Memory B cell (primary cell): ENCODE measurements around the gene IP6K3.

ENCODE experiments used
- ATAC-seq: fragments of 150-1000 bp; cut with Tn5 transposase; 2 replicates; pipeline ENCODE4 v1.10.0; 2021; ENCODE audit warnings: low read depth, mild to moderate bottlenecking, moderate library complexity
- DNase-seq, 2 donors: peaks; one replicate each; pipeline ENCODE4 v3.0.0; 2022; ENCODE audit warnings: low spot score in 2 of 2
- H3K27ac Mint-ChIP-seq: one replicate; pipeline ENCODE4 v1.8.0; 2022; ENCODE audit warnings: mild to moderate bottlenecking, moderate library complexity, mixed read lengths
- H3K27me3 Mint-ChIP-seq: one replicate; pipeline ENCODE4 v1.8.0; 2022; ENCODE audit warnings: mixed read lengths
- H3K36me3 Mint-ChIP-seq: one replicate; pipeline ENCODE4 v1.8.0; 2022; ENCODE audit warnings: mild to moderate bottlenecking, mixed read lengths
- H3K4me1 Mint-ChIP-seq: one replicate; pipeline ENCODE4 v1.8.0; 2022; ENCODE audit warnings: mixed read lengths
- H3K4me3 Mint-ChIP-seq: one replicate; pipeline ENCODE4 v1.8.0; 2022; ENCODE audit warnings: mild to moderate bottlenecking, moderate library complexity, mixed read lengths
- H3K9me3 Mint-ChIP-seq: one replicate; pipeline ENCODE4 v1.8.0; 2022; ENCODE audit warnings: mixed read lengths

IP6K3 gene

DNA sequence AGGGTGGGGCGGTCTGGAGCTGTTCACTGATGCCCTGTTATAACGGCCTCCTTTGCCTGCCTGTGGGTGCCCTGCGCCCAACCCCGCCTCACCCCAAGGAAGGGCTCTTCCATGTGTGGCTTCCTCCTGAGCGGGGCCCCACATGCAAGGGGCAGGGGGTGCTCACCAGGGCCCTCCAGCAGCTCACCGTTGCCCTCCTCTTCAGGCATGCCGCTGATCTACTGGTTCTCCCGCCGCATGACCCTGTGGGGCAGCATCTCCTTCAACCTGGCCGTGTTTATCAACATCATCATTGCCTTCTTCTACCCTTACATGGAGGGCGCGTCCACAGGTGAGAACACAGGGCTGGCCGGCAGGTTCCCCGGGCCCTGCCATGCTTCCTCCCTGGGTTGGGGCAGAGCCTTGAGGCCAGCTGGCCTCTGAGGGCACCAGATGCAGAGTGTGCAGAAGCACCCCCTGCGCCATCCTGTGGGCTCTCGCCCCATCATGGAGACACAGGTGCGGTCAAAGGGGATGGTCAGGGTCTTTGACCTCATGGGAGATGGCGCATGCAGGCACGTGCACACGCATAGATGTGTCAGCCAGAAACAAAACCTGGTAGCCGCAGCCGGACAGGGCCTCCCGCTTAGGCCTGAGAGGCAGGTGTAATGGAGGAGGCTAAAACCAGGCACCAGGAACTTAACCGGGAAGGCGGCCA lies 58.1 kb downstream of the IP6K3 start:
- Mint-ChIP-seq H3K36me3 (peaks cover 45% of the 10 kb centered on the region), H3K9me3 (no peaks in the 10 kb centered on the region), H3K27me3 (no peaks in the 10 kb centered on the region), H3K4me3 (no peak overlapping the region), H3K4me1 (peaks cover 13% of the 10 kb centered on the region), H3K27ac (no peak overlapping the region)
- DNase-seq (no peak), ATAC-seq (no peak)

DNA sequence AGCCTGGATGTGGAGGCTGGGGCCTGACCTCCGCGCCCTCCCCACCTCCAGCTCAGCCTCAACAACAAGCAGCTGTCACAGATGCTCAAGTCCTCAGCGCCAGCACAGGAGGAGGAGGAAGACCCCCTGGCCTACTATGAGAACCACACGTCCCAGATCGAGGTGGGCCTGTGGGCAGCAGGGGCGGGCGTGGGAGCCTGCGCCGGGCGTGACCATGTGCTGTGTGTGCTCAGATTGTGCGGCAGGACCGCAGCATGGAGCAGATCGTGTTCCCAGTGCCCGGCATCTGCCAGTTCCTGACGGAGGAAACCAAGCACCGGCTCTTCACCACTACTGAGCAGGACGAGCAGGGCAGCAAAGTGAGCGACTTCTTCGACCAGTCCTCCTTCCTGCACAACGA lies 58.7 kb downstream of the IP6K3 start:
- ATAC-seq (no peak), DNase-seq (no peak)
- Mint-ChIP-seq H3K4me3 (no peak overlapping the region), H3K27ac (no peak overlapping the region), H3K9me3 (no peaks in the 10 kb centered on the region), H3K27me3 (no peaks in the 10 kb centered on the region), H3K36me3 (peaks cover 47% of the 10 kb centered on the region), H3K4me1 (peaks cover 13% of the 10 kb centered on the region)

DNA sequence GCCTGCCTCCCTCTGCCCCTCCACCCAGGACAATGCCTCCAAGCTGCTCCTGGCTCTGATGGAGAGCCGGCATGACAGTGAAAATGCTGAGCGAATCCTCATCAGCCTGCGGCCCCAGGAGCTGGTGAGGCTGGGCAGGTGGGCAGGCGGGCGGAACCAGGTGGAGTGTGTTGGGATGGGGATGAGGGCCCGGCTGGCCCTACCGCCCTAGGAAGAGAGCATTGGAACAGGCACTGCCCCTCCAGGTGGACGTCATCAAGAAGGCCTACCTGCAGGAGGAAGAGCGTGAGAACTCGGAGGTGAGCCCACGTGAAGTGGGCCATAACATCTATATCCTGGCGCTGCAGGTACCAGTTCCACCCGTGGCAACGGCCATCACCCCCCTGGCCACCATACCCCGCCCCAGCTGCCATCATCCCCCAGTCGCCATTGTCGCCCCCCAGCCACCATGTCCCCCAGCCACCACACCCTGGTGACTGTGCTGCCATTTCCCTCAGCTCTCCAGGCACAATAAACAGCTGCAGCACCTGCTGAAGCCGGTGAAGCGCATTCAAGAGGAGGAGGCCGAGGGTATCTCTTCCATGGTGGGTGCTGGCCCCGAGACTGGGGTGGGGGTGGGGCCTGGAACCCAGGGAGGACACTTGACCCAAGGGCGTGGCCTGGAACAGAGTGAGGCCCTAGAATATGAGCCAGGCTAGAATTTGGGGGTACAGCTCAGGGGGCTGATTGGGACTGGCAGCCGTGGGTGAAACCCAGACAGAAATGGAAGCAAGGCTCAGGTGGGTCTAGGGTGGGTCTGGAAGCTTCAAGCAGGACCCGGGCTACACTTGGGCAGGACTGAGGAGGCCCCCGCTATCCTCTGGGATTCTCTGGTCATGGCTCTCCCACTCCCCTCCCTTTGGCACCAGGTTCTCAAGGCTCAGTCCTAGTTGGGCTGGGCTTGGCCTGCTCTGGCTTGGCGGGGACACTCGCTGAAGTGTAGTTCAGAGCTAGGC lies 59.4 kb downstream of the IP6K3 start:
- H3K27me3 Mint-ChIP-seq = no peaks in the 10 kb centered on the region
- DNase-seq (no peak), ATAC-seq (no peak)
- no peak overlapping the region for H3K4me3 Mint-ChIP-seq
- no peak overlapping the region for H3K27ac Mint-ChIP-seq
- peaks cover 7% of the 10 kb centered on the region for H3K4me1 Mint-ChIP-seq
- no peaks in the 10 kb centered on the region for H3K9me3 Mint-ChIP-seq
- H3K36me3 Mint-ChIP-seq = peaks cover 48% of the 10 kb centered on the region

GRCh38 chr6:33686225-33686924 lies 60.3 kb downstream of the IP6K3 start:
- H3K9me3 Mint-ChIP-seq = no peaks in the 10 kb centered on the region
- no peaks in the 10 kb centered on the region for H3K27me3 Mint-ChIP-seq
- H3K4me3 Mint-ChIP-seq = no peak overlapping the region
- H3K27ac Mint-ChIP-seq = no peak overlapping the region
- no peak for DNase-seq
- ATAC-seq = no peak
- peaks cover 3% of the 10 kb centered on the region for H3K4me1 Mint-ChIP-seq
- H3K36me3 Mint-ChIP-seq = peaks cover 47% of the 10 kb centered on the region

DNA sequence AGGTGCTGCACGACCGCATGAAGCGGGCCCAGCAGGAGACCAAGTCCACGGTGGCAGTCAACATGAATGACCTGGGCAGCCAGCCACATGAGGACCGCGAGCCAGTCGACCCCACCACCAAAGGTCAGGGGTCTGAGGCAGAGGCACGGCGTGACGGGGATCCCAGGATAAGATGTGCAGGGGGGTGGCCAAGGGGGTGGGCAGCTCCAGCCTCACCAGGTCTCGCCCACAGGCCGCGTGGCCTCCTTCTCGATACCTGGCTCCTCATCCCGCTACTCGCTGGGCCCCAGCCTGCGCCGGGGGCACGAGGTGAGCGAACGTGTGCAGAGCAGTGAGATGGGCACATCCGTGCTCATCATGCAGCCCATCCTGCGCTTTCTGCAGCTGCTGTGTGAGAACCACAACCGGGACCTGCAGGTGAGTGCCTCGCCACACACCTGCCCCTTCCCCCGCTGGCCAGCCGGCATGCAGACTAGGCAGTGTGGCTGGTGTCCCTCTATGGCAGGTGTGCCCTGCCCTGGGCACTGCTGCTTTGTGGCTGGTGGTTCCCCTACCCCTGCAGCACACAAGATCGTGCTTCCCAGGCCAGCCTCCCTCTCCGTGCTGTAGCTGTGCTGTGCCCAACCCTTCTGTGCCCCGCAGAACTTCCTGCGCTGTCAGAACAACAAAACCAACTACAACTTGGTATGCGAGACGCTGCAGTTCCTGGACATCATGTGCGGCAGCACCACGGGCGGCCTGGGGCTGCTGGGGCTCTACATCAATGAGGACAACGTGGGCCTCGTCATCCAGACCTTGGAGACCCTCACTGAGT lies 61.1 kb downstream of the IP6K3 start:
- H3K36me3 Mint-ChIP-seq = peaks cover 45% of the 10 kb centered on the region
- DNase-seq (no peak), ATAC-seq (no peak)
- H3K27ac Mint-ChIP-seq = no peak overlapping the region
- no peaks in the 10 kb centered on the region for H3K4me1 Mint-ChIP-seq
- H3K27me3 Mint-ChIP-seq = no peaks in the 10 kb centered on the region
- H3K4me3 Mint-ChIP-seq = no peak overlapping the region
- no peaks in the 10 kb centered on the region for H3K9me3 Mint-ChIP-seq

DNA sequence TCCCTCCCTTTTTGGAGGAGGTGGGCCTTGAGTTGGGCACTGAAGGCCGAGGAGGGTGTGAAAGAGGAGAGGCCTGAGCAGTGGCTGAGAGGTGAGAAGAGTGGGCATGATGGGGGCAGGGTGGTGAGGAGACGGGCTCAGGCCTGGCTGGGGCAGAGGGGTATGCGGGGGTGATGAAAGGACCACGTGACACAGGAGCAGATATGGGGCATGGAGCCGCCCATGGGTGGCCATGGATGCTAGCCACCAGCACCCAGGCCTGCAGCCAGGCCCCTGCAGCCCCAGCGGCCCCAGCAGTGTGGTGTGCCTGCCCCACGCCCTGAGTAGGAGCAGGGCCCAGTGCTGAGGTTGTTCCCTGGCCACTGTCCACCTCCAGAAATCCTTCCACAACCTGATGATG lies 61.7 kb downstream of the IP6K3 start:
- H3K4me1 Mint-ChIP-seq = no peaks in the 10 kb centered on the region
- no peak overlapping the region for H3K4me3 Mint-ChIP-seq
- no peak for DNase-seq
- H3K27me3 Mint-ChIP-seq = no peaks in the 10 kb centered on the region
- no peak for ATAC-seq
- no peaks in the 10 kb centered on the region for H3K9me3 Mint-ChIP-seq
- H3K27ac Mint-ChIP-seq = no peak overlapping the region
- H3K36me3 Mint-ChIP-seq = peaks cover 46% of the 10 kb centered on the region

DNA sequence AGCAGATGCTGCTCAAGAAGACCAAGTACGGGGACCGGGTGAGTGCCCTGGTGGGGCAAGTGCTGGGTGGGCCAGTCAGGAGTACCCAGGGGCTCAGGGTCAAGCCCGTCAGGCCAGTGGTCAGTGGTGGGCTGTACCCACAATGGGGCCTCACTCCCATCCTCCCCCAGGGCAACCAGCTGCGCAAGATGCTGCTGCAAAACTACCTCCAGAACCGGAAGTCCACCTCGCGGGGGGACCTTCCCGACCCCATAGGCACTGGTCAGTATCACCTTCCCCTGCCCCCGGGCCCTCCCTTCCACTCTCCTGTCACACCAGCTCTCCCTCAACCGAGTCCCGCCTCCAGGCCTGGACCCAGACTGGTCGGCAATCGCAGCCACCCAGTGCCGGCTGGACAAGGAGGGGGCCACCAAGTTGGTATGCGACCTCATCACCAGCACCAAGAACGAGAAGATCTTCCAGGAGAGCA lies 62.2 kb downstream of the IP6K3 start:
- Mint-ChIP-seq H3K27me3 (no peaks in the 10 kb centered on the region), H3K27ac (no peak overlapping the region), H3K4me3 (no peak overlapping the region), H3K4me1 (no peaks in the 10 kb centered on the region), H3K9me3 (no peaks in the 10 kb centered on the region), H3K36me3 (peaks cover 47% of the 10 kb centered on the region)
- no peak for ATAC-seq
- DNase-seq = no peak

DNA sequence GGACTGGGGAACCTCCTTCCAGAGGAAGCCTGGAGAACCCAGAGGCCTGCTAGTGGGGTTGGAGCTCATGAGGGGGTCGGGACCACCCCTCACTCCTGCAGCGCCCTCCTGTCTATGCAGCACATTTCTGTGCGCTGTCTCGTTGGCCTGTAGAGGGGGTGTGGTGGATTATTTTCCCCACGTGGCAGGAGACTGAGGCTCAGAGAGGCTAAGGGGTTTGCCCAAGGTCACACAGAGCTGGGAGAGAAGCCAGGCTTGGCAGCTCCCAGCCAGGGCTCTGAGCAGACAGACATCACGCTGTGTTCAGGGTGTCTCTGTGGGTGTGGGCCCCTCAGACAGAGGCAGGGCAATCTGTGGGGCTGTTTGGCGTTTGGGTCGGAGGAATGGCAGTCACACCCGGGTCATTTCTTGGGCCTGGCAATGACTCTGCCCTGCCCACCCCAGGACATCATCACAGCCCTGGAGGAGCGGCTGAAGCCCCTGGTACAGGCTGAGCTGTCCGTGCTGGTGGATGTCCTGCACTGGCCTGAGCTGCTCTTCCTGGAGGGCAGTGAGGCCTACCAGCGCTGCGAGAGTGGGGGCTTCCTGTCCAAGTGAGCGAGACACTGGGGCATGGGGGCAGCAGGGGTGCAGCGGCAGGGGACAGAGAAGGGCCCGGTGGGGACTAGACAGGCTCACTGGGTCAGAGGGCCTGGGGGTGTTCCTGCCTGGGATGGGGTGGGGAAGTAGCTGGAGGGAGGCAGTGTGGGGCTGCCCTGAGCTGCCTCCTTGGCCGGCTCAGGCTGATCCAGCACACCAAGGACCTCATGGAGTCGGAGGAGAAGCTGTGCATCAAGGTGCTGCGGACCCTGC lies 62.9 kb downstream of the IP6K3 start:
- ATAC-seq (no peak), DNase-seq (no peak)
- Mint-ChIP-seq H3K27ac (no peak overlapping the region), H3K27me3 (no peaks in the 10 kb centered on the region), H3K4me1 (peaks cover under 1% of the 10 kb centered on the region), H3K36me3 (peaks cover 44% of the 10 kb centered on the region), H3K4me3 (no peak overlapping the region), H3K9me3 (no peaks in the 10 kb centered on the region)

GRCh38 chr6:33683051-33683571 lies 63.6 kb downstream of the IP6K3 start:
- Mint-ChIP-seq H3K27me3 (no peaks in the 10 kb centered on the region), H3K9me3 (no peaks in the 10 kb centered on the region), H3K4me3 (no peak overlapping the region), H3K36me3 (peaks cover 45% of the 10 kb centered on the region), H3K27ac (no peak overlapping the region), H3K4me1 (peaks cover 4% of the 10 kb centered on the region)
- DNase-seq (no peak), ATAC-seq (no peak)

DNA sequence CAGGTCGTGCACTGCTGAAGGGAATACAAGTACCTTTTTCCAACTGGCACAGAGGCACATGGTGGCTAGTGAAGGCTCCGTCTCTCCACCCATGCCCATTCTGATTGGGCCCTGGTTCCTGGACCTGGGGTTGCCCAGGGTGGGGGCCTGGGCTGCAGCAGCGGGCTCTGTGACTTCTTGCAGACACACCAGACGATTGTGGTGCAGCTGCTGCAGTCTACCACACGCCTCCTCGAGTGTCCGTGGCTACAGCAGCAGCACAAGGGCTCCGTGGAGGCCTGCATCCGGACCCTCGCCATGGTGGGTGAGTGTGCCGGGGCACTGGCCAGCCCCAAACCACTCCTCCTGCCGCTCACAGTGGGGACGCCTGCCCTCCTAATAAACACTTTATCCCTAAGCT lies 64.4 kb downstream of the IP6K3 start:
- Mint-ChIP-seq H3K27me3 (no peaks in the 10 kb centered on the region), H3K4me1 (peaks cover 8% of the 10 kb centered on the region), H3K4me3 (no peak overlapping the region), H3K9me3 (no peaks in the 10 kb centered on the region), H3K27ac (no peak overlapping the region), H3K36me3 (peaks cover 51% of the 10 kb centered on the region)
- ATAC-seq (no peak), DNase-seq (no peak)

- H3K27me3 Mint-ChIP-seq = no peaks in the 10 kb centered on the region
- no peaks in the 10 kb centered on the region for H3K9me3 Mint-ChIP-seq
- DNase-seq = no peak
- peaks cover 42% of the 10 kb centered on the region for H3K36me3 Mint-ChIP-seq
- ATAC-seq = no peak
- H3K4me3 Mint-ChIP-seq = no peak overlapping the region
- peaks cover 8% of the 10 kb centered on the region for H3K4me1 Mint-ChIP-seq
- no peak overlapping the region for H3K27ac Mint-ChIP-seq
These were observed 66.9 kb downstream of the IP6K3 start for GRCh38 chr6:33679761-33680160.

DNA sequence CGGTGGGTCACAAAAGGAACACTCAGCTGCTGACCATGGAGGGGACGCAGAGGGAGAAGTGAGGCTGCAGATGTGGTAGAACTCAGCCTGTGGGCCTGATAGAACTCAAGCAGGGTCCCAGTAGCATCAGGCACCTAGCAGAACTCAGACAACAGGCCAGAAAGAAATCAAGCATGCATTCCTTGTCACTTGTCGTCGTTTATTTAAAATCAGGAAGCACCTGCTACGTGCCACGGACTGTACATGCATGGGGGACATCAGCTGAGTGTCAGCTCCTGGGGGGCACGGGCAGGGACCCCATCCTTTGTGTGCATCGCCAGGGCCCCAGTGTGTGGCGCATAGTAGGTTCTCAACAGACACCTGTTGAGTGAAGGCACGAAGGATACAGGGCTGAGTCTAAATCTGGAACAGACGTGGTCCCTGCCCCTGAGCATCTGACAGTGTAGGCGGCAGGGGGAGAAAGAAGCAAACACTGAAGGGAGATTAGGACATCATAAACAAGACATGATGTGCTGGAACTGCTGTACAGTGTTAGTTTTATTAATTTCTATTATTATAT lies 67.7 kb downstream of the IP6K3 start:
- no peak overlapping the region for H3K4me3 Mint-ChIP-seq
- H3K9me3 Mint-ChIP-seq = no peaks in the 10 kb centered on the region
- DNase-seq (no peak), ATAC-seq (no peak)
- H3K4me1 Mint-ChIP-seq = peaks cover 8% of the 10 kb centered on the region
- H3K27me3 Mint-ChIP-seq = no peaks in the 10 kb centered on the region
- no peak overlapping the region for H3K27ac Mint-ChIP-seq
- H3K36me3 Mint-ChIP-seq = peaks cover 43% of the 10 kb centered on the region
